RWPE2 (cell line): ENCODE measurements around the gene DACH1.

ENCODE experiments used
- ATAC-seq: fragments of 200-7000 bp; cut with Tn5 transposase; 3 replicates; pipeline ENCODE4 v1.9.1; 2021; ENCODE audit warnings: low read depth
- DNase-seq: peaks from one replicate; pipeline ENCODE4 v3.0.0-alpha.2; 2020; ENCODE audit warnings: low spot score
- H3K27ac ChIP-seq: fragments of 450-650 bp; 2 replicates; pipeline ENCODE4 v1.5.1; 2017; ENCODE audit warnings: mild to moderate bottlenecking; ENCODE audit not compliant: poor library complexity, severe bottlenecking
- H3K27me3 ChIP-seq: fragments of 250-450 bp; sonication (Bioruptor Pico); 2 replicates; pipeline ENCODE4 v1.5.1; 2021; ENCODE audit warnings: mild to moderate bottlenecking, moderate library complexity; ENCODE audit not compliant: insufficient read depth, poor library complexity, severe bottlenecking
- H3K36me3 ChIP-seq: fragments of 250-450 bp; sonication (Bioruptor Pico); 2 replicates; pipeline ENCODE4 v1.5.1; 2020; ENCODE audit warnings: low read depth, mild to moderate bottlenecking, moderate library complexity
- H3K4me1 ChIP-seq: fragments of 250-450 bp; sonication (Bioruptor Pico); 2 replicates; pipeline ENCODE4 v1.5.1; 2021; ENCODE audit warnings: mild to moderate bottlenecking, moderate library complexity; ENCODE audit not compliant: insufficient read depth, poor library complexity, severe bottlenecking
- H3K4me3 ChIP-seq: fragments of 250-450 bp; sonication (Bioruptor Pico); 2 replicates; pipeline ENCODE4 v1.5.1; 2021; ENCODE audit warnings: mild to moderate bottlenecking, moderate library complexity; ENCODE audit not compliant: severe bottlenecking
- H3K9me3 ChIP-seq: fragments of 250-450 bp; sonication (Bioruptor Pico); 2 replicates; pipeline ENCODE4 v1.5.1; 2021; ENCODE audit warnings: mild to moderate bottlenecking, moderate library complexity; ENCODE audit not compliant: severe bottlenecking
- CTCF ChIP-seq: fragments of 450-650 bp; IDR thresholded peaks from one replicate; pipeline ENCODE4 v1.5.1; 2017; ENCODE audit warnings: mild to moderate bottlenecking, moderate library complexity; ENCODE audit not compliant: poor library complexity, severe bottlenecking

Gene DACH1

GRCh38 chr13:71699342-71699741, 167.7 kb downstream of the DACH1 start:
- ATAC-seq: no peak
- H3K27ac ChIP-seq: no peak overlapping the region
- no peaks in the 10 kb centered on the region for H3K27me3 ChIP-seq
- DNase-seq: no peak
- peaks cover 2% of the 10 kb centered on the region for H3K9me3 ChIP-seq
- H3K4me1 ChIP-seq: no peaks in the 10 kb centered on the region
- H3K4me3 ChIP-seq: no peak overlapping the region
- no peaks in the 10 kb centered on the region for H3K36me3 ChIP-seq
- TF ChIP-seq CTCF: no peak

DNA sequence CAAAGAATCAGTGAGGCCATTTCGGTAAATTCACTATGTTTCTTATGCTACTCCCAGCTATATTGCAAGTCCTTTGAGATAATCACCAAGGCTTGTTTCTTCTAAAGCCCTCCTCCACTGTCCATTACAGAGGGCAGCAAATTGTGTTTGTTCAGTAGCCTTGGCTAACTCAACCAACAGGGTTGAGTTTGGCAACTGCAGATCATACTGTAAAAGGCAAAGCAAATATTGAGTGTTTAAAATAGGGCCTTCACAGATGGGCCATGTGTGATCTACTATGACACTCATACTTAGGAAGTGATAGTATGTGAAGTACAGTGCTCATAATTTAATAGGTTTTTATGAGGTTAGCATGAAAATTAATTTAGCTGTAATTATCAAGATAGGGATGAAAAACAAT, 171.3 kb downstream of the DACH1 start:
- H3K27me3 ChIP-seq: no peaks in the 10 kb centered on the region
- H3K4me3 ChIP-seq: no peak overlapping the region
- no peak for ATAC-seq
- DNase-seq: no peak
- no peaks in the 10 kb centered on the region for H3K4me1 ChIP-seq
- H3K27ac ChIP-seq: no peak overlapping the region
- no peak for TF ChIP-seq CTCF
- H3K9me3 ChIP-seq: no peaks in the 10 kb centered on the region
- H3K36me3 ChIP-seq: no peaks in the 10 kb centered on the region

GRCh38 chr13:71685072-71685471, 181.9 kb downstream of the DACH1 start:
- H3K4me1 ChIP-seq: no peaks in the 10 kb centered on the region
- H3K9me3 ChIP-seq: no peaks in the 10 kb centered on the region
- no peak for TF ChIP-seq CTCF
- peaks cover 10% of the 10 kb centered on the region for H3K27me3 ChIP-seq
- H3K4me3 ChIP-seq: no peak overlapping the region
- H3K27ac ChIP-seq: no peak overlapping the region
- DNase-seq: no peak
- ATAC-seq: no peak
- no peaks in the 10 kb centered on the region for H3K36me3 ChIP-seq

- Histone ChIP-seq H3K9me3 (no peaks in the 10 kb centered on the region), H3K36me3 (no peaks in the 10 kb centered on the region), H3K4me1 (no peaks in the 10 kb centered on the region), H3K27ac (no peak overlapping the region), H3K27me3 (peaks cover 10% of the 10 kb centered on the region), H3K4me3 (no peak overlapping the region)
- DNase-seq (no peak), ATAC-seq (no peak)
- TF ChIP-seq CTCF: no peak
Observed at GRCh38 chr13:71681901-71682613, 184.9 kb downstream of the DACH1 start.

- H3K4me1 ChIP-seq: no peaks in the 10 kb centered on the region
- H3K36me3 ChIP-seq: no peaks in the 10 kb centered on the region
- no peak for TF ChIP-seq CTCF
Observed at GRCh38 chr13:71677124-71677523, 189.9 kb downstream of the DACH1 start.

More at GRCh38 chr13:71677124-71677523, 189.9 kb downstream of the DACH1 start:
- Histone ChIP-seq H3K4me3 (no peak overlapping the region), H3K27me3 (peaks cover 4% of the 10 kb centered on the region), H3K9me3 (no peaks in the 10 kb centered on the region), H3K27ac (no peak overlapping the region)
- ATAC-seq: no peak
- DNase-seq: no peak
